Osteocyte (in vitro differentiated cells): Measurements from ENCODE around the gene IDH3B. TPM values are rescaled to one million over a fixed set of nuclear protein-coding genes. Genes with fewer than 3 reads are reported as not detected.

Source experiments
- DNase-seq: peaks from one replicate; pipeline ENCODE4 v3.0.0; 2021; ENCODE audit warnings: mixed read lengths; ENCODE audit not compliant: unreplicated experiment; ENCODE audit errors: extremely low spot score
- H3K27ac Mint-ChIP-seq: one replicate; pipeline ENCODE4 v1.8.0; 2021; ENCODE audit warnings: mild to moderate bottlenecking, mixed read lengths; ENCODE audit not compliant: unreplicated experiment
- H3K27me3 Mint-ChIP-seq: one replicate; pipeline ENCODE4 v1.8.0; 2021; ENCODE audit warnings: mixed read lengths; ENCODE audit not compliant: unreplicated experiment
- H3K36me3 Mint-ChIP-seq: one replicate; pipeline ENCODE4 v1.8.0; 2021; ENCODE audit warnings: mixed read lengths; ENCODE audit not compliant: unreplicated experiment
- H3K4me1 Mint-ChIP-seq: one replicate; pipeline ENCODE4 v1.8.0; 2021; ENCODE audit warnings: mixed read lengths; ENCODE audit not compliant: unreplicated experiment
- H3K4me3 Mint-ChIP-seq: one replicate; pipeline ENCODE4 v1.8.0; 2021; ENCODE audit warnings: mild to moderate bottlenecking, moderate library complexity, mixed read lengths; ENCODE audit not compliant: unreplicated experiment
- H3K9me3 Mint-ChIP-seq: one replicate; pipeline ENCODE4 v1.8.0; 2021; ENCODE audit warnings: mixed read lengths; ENCODE audit not compliant: unreplicated experiment
- total RNA-seq: library from RNA; stranded (reverse); gene quantifications from 2 replicates; pipeline ENCODE4 v1.2.1, GENCODE V29; 2021
- TF ChIP-seq, protein P1 (sequence below): fragments of 200-600 bp; sonication (generic); IDR thresholded peaks from 2 replicates; pipeline ENCODE4 v1.5.0; 2021; ENCODE audit warnings: antibody characterized with exemption, mild to moderate bottlenecking, moderate library complexity

The IDH3B gene
- total RNA-seq, 1 donor from 2014 or later, result 86.6 TPM

GRCh38 chr20:2640260-2640659 is 23.8 kb downstream of the IDH3B start:
- H3K4me3 Mint-ChIP-seq, result no peak overlapping the region
- H3K27ac Mint-ChIP-seq, result no peak overlapping the region
- DNase-seq, result no peak
- H3K9me3 Mint-ChIP-seq, result no peaks in the 10 kb centered on the region
- H3K4me1 Mint-ChIP-seq, result no peaks in the 10 kb centered on the region
- TF ChIP-seq, protein P1, sequence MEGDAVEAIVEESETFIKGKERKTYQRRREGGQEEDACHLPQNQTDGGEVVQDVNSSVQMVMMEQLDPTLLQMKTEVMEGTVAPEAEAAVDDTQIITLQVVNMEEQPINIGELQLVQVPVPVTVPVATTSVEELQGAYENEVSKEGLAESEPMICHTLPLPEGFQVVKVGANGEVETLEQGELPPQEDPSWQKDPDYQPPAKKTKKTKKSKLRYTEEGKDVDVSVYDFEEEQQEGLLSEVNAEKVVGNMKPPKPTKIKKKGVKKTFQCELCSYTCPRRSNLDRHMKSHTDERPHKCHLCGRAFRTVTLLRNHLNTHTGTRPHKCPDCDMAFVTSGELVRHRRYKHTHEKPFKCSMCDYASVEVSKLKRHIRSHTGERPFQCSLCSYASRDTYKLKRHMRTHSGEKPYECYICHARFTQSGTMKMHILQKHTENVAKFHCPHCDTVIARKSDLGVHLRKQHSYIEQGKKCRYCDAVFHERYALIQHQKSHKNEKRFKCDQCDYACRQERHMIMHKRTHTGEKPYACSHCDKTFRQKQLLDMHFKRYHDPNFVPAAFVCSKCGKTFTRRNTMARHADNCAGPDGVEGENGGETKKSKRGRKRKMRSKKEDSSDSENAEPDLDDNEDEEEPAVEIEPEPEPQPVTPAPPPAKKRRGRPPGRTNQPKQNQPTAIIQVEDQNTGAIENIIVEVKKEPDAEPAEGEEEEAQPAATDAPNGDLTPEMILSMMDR, result no peak
- peaks cover 3% of the 10 kb centered on the region for H3K36me3 Mint-ChIP-seq
- H3K27me3 Mint-ChIP-seq, result peaks cover 9% of the 10 kb centered on the region

DNA sequence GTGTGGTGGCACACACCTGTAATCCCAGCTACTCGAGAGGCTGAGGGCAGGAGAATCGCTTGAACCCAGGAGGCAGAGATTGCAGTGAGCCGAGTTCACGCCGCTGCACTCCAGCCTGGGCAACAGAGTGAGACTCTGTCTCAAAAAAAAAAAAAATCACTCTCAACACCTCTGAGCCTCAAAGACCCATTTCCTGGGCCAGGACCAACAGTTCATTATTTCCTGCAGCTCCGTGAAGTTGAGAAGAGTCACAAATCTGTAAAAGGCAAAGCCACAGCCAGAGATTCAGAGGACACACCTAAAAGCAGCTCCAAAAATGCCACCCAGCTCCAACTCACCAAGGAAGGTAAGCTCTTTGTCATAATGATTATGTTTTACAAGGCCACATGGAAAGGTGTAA is 26.8 kb downstream of the IDH3B start:
- DNase-seq, result no peak
- Mint-ChIP-seq H3K27ac (no peak overlapping the region), H3K36me3 (no peaks in the 10 kb centered on the region), H3K27me3 (peaks cover 32% of the 10 kb centered on the region), H3K4me3 (no peak overlapping the region), H3K9me3 (no peaks in the 10 kb centered on the region), H3K4me1 (no peaks in the 10 kb centered on the region)
- TF ChIP-seq, protein P1, result no peak

DNA sequence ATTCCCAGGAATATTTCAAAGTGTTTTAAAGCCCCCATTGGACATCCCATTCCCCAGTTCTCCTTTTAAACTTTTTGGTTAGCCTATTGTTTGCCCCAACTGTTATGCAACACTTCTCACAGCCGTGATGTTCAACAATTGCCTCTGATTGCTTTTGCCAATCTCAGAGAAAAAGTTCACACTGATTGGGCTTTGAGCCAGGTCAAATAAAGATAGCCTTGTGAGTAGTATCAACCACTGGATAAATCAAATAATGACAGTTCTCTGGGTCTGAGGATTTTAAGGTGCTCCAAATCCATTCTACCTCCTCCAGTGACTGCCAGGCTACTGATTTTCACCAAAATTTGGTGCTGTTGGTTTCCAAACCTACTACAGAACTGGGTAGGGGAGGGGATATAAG is 30.6 kb downstream of the IDH3B start:
- TF ChIP-seq, protein P1, result no peak
- no peak overlapping the region for H3K4me3 Mint-ChIP-seq
- peaks cover 47% of the 10 kb centered on the region for H3K27me3 Mint-ChIP-seq
- H3K9me3 Mint-ChIP-seq, result peaks cover 20% of the 10 kb centered on the region
- H3K4me1 Mint-ChIP-seq, result no peaks in the 10 kb centered on the region
- no peak overlapping the region for H3K27ac Mint-ChIP-seq
- no peaks in the 10 kb centered on the region for H3K36me3 Mint-ChIP-seq
- no peak for DNase-seq

GRCh38 chr20:2631228-2631627 is 32.8 kb downstream of the IDH3B start:
- no peaks in the 10 kb centered on the region for H3K4me1 Mint-ChIP-seq
- no peaks in the 10 kb centered on the region for H3K36me3 Mint-ChIP-seq
- H3K27ac Mint-ChIP-seq, result no peak overlapping the region
- no peak for DNase-seq
- no peak overlapping the region for H3K4me3 Mint-ChIP-seq
- peaks cover 27% of the 10 kb centered on the region for H3K9me3 Mint-ChIP-seq
- TF ChIP-seq, protein P1, result peak; percentile 19
- peaks cover 41% of the 10 kb centered on the region for H3K27me3 Mint-ChIP-seq

DNA sequence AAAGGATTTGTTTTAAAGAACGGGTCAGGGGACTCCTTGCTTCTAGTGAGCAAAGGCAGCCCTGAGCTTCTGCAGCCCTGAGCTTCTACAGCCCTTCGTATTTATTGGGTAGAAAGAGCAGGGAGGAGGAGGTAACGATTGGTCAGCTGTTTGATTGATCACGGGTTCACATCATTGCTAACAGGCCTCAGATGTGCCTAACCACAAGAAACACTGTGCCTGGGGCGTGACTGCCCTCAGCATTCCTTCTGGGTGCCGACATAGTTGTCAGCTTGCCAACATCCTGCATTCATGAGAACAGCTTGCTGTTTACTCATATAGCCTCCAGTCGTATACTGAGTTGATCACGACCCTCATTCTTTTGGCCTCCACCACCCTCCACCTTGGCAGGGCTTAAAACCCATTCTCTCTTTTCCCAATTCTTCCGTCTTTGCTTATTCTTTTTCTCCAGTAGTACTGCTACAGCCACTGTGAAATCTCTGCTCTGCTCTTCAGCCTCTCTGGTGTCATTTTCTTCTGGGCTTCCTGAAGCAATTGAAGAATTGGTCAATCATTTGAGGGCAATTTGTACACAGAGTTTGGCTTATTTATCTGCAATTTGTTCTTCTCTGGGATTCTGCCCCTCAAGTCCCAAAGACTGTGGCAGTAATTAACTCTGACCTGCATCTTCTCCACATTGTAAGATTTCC is 37.0 kb downstream of the IDH3B start:
- TF ChIP-seq, protein P1, result no peak
- H3K4me3 Mint-ChIP-seq, result no peak overlapping the region
- peaks cover 33% of the 10 kb centered on the region for H3K9me3 Mint-ChIP-seq
- H3K27me3 Mint-ChIP-seq, result peaks cover 24% of the 10 kb centered on the region
- H3K27ac Mint-ChIP-seq, result no peak overlapping the region
- no peak for DNase-seq
- no peaks in the 10 kb centered on the region for H3K4me1 Mint-ChIP-seq
- H3K36me3 Mint-ChIP-seq, result no peaks in the 10 kb centered on the region
